ENCODE data around the gene DAGLA.

DNA sequence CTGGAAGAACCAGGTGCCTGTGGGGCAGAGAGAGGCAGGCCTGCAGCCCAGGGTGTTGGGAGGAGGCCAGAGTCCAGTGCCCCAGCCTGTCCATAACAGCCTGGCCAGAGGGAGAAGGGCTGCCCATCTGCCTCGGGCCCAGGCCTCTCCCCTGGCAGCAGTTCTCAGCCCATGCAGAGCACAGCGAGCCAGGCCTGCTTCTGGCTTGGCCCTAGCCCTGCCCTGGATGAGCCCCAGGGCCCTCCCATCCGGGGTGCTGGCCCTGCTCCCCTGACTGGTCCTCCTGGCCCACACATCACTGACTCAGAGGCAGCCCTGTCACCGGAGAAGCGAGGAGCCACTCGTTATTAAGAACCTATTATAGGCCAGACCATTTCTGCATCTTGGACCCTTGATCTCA is 52.5 kb downstream of the DAGLA start:
- TF ChIP-seq CTCF (IDR thresholded peaks at IDR 0.05) (no peak), POLR2A (IDR thresholded peaks at IDR 0.05) (no peak)
